GM19025 (cell line): ENCODE data around the gene BAK1.
"Not testable (repeated sequence)": the region's sequence is repeated elsewhere in the genome, so short reads cannot be mapped to it uniquely, and the experiment has no call there.

Experiments
- ATAC-seq: cut with Tn5 transposase; IDR thresholded peaks from one replicate; pipeline ENCODE4 v1.9.1; 2021; ENCODE audit warnings: mild to moderate bottlenecking, low read depth, moderate library complexity; ENCODE audit not compliant: unreplicated experiment

The BAK1 gene

GRCh38 chr6:33557376-33557775 is 22.7 kb downstream of the BAK1 start:
- no peak for ATAC-seq

DNA sequence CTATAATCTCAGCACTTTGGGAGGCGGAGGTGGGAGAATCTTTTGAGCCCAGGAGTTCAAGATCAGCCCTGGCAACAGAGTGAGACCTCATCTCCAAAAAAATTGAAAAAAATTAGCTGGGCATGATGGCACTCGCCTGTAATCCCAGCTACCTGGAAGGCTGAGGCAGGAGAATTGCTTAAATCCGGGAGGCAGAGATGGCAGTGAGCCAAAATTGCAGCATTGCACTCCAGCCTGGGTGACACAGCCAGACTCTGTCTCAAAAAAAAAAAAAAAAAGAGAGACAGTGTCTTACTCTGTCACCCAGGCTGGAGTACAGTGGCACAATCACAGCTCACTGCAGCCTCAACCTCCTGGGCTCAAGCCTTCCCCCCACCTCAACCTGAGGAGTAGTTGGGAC is 27.2 kb downstream of the BAK1 start:
- not testable (repeated sequence) for ATAC-seq

DNA sequence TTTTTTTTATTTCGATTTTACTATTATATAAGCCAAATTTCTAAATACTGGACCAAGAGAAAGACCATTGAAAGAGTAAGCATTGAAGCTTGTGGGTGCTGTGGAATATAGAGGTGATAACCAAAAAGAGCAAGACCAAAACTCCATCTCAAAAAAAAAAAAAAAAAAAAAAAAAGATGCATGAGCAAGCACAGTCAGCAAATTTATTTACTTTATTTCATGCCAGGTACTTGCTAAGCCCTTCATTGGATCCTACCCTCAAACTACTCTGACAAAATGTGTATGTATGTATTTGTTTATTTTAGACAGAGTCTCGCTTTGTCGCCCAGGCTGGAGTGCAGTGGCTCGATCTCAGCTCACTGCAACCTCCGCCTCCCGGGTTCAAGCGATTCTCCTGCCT is 27.8 kb downstream of the BAK1 start:
- no peak for ATAC-seq

DNA sequence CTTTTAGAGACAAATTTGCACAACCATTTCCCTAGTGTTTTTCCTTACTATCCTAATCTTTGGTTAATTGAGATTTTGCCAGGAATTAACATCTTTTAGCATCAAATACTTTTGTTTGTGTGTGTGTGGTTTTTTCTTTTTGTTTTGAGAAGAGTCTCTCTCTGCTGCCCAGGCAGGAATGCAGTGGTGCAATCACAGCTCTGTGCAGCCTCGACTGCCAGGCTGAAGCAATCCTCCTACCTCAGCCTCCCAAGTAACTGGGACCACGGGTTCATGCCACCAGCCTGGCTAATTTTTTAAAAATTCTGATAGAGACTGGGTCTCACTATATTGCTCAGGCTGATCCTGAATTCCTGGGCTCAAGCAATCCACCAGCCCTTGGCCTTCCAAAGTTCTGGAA is 28.5 kb downstream of the BAK1 start:
- no peak for ATAC-seq

DNA sequence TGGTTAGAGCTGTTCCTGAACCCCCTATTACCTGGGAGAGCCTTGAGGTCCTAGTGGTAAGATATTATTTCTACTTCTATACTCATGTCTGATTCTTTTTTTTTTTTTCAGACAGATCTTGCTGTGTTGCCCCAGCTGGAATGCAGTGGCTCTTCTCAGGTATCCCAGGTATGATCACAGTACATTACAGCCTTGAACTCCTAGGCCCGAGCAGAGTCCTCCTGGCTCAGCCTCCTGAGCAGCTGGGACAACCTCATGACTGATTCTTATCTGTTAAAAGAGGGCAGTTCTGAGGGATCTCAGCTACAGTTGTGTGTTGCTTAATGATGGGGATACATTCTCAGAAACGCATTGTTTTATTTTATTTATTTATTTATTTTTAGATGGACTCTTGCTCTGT is 30.2 kb downstream of the BAK1 start:
- no peak for ATAC-seq

DNA sequence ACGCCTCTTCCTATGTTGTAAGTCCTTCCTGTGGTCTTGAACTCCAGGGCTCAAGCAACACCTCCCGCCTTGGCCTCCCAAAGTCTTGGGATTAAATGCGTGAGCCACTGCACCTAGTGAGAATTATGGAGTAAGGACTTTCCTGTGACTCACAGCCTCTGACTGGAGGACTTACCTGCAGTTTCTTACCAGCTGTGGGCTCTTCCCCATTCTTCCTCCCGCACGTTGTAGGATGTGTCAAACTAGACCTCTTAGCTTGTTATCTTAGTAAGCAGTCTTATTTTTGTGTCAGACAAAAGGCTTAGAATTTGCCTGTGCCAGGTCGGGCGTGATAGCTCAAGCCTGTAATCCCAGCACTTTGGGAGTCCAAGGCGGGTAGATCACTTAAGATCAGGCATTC is 30.9 kb downstream of the BAK1 start:
- ATAC-seq: no peak

GRCh38 chr6:33547499-33547898 is 32.6 kb downstream of the BAK1 start:
- ATAC-seq: no peak

GRCh38 chr6:33546766-33547165 is 33.3 kb downstream of the BAK1 start:
- ATAC-seq: no peak

- ATAC-seq: not testable (repeated sequence)
Observed at GRCh38 chr6:33545292-33545691, 34.8 kb downstream of the BAK1 start.

DNA sequence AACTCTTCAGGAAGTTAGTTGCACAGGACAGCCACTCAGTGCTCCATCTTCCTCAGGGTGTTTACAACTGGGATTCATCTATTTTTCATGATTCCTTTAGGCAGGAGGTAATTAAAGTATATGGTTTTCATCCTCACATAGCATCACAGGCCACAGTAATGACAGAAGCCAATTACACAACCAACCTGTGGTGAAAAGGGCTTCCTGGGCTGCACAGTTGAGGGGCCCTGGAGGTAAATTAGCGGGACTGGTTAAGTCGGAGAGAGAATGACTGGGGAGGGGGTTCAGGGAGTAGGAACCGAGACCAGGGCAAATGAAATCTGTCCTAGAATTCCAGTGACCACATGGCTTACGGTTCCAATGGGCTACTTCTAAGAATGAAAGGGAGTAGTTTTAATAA is 37.0 kb downstream of the BAK1 start:
- no peak for ATAC-seq

DNA sequence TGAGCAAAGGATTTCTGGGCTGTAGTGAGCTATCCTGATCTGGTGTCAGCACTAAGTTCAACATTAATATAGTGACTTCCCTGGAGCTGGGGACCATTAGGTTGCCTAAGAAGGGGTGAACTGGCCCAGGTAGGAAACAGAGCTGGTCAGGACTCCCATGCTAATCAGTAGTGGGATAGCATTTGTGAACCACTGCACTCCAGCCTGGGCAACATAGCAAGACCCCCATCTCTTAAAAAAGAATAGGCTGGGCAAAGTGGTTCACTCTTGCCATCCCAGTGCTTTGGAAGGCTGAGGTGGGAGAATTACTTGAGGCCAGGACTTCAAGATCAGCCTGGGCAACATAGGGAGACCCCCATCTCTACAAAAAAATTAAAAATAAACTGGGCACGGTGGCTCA is 39.3 kb downstream of the BAK1 start:
- no peak for ATAC-seq

DNA sequence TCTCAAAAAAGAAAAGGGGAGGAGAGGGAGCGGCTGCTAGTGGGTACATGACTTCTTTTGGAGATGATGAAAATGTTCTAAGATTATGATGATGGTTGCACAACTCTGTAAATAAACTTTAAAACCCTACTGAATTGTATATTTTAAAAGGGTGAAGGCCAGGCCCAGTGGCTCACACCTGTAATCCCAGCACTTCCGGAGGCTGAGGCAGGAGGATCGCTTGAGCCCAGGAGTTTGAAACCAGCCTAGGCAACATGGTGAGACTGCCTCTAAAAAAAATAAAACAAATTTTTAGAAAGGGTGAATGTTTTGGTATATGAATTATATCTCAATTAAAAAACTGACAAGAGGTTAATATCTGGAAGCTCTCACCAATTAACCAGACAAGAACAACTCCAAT is 45.4 kb downstream of the BAK1 start:
- ATAC-seq: no peak

DNA sequence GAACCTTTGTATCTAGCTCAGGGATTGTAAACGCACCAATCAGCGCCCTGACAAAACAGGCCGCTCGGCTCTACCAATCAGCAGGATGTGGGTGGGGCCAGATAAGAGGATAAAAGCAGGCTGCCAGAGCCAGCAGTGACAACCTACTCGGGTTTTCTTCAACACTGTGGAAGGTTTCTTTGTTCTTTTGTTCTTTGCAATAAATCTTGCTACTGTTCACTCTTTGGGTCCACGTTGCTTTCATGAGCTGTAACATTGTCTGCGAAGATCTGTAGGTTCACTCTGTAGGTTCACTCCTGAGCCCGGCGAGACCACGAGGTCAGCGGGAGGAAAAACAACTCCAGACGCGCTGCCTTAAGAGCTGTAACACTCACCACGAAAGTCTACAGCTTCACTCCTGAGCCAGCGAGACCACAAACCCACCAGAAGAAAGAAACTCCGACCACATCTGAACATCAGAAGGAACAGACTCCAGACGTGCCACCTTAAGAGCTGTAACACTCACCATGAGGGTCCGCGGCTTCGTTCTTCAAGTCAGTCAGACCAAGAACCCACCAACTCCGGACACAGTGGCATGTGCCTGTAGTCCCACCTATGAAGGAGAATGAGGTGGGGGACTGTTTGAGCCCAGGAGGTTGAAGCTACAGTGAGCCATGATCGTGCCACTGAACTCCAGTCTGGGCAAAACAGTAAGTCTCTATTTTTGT is 46.8 kb downstream of the BAK1 start:
- ATAC-seq: not testable (repeated sequence)

GRCh38 chr6:33532431-33532830 is 47.6 kb downstream of the BAK1 start:
- not testable (repeated sequence) for ATAC-seq

DNA sequence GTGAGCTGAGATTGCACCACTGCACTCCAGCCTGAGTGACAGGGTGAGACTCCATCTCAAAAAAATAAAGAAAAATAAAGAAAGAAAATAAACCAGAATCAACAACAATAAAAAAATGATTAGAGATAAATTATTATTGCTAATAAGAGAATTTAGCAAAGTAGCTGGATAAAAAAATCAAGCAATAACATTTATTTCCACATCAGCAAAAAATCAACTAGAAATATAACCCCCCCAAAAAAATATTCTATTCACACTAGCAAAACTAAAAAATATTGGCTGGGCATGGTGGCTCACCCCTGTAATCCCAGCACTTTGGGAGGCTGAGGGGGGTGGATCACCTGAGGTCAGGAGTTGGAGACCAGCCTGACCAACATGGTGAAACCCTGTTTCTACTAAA is 49.5 kb downstream of the BAK1 start:
- not testable (repeated sequence) for ATAC-seq
